Fibroblast of skin of left biceps (primary cell): ENCODE results near the gene C10orf143.

Experiments used
- DNase-seq, 2 experiments: peaks; one replicate each; pipeline ENCODE4 v3.0.0-alpha.2; 2013; ENCODE audit warnings: low read depth in 2 of 2

C10orf143 gene

DNA sequence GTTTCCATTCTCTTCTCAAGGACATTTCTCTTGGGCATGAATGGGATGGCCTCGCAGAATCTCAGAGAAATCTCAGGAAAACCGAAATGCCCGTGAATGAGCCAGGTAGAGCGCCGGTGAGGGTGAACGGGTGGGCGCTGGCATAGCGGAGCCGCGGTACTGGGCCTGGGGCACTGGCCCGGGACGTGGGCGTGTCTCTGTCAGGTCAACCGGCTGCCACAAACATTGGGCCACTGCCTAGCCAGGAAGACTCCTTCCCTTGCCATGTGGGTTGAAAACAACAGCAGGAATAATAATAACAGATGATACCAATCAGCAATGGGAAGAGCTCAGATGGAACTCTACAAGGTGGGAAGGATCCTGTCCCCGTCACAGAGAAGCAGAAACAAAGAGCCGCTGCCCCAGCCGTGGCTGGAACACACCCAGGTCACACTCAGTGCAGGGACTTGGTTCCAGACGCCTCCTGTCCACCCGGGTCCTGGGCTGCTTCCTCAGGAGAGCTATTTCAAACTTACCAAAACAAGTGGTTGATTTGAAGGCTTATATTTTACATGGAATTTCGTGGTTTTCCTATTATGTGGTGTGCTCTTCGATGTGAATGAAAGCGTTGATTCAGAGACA, 95.4 kb downstream of the C10orf143 start:
- DNase-seq = no peak

DNA sequence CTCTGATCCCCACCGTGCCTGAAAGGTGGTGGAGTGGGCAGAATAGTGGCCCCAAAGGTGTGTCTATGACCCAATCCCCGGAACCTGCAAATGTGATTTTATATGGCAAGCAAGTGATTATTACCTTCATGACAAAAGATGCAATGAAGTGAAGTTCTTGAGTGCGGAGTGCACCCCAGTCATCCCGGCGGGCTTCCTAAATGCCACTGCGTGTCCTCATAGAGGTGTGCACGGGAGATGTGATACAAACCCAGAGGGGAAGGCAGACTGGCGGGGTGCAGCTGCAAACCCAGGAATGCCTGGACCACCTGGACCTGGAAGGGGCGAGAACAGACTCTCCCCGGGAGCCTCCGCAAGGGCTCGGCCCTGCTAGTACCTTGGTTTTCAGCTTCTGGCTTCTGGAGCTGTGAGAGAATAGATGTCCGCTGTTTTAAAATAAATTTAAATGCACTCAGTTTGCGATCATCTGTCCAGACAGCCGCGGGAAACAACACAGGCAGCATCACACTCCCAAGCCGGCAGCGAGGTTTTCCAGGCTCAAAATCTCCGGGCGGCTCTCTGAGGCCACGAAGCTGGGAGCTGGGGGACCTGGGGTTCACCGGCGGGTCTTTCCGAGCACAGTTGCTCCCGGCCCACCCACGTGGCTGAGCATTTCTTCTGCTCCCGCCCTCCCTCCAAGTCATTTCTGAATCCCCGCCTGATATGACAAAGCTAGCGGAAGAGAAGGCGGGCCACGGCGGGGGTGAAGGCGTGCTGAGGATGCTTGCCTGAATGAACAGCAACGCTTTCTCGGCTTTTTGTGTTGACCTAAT, 96.2 kb downstream of the C10orf143 start:
- DNase-seq = no peak
